Activated CD4-positive, alpha-beta T cell treated with anti-CD3 and anti-CD28 coated beads, Interleukin-2, amount 50 U/mL, for 1 hour (primary cell): Measurements from ENCODE around the gene ELN.
A peak's percentile ranks its signal among the peaks of the same experiment; 100 is the strongest.

Experiments
- DNase-seq: peaks from one replicate; pipeline ENCODE4 v3.0.0-alpha.2; 2020

ELN gene

DNA sequence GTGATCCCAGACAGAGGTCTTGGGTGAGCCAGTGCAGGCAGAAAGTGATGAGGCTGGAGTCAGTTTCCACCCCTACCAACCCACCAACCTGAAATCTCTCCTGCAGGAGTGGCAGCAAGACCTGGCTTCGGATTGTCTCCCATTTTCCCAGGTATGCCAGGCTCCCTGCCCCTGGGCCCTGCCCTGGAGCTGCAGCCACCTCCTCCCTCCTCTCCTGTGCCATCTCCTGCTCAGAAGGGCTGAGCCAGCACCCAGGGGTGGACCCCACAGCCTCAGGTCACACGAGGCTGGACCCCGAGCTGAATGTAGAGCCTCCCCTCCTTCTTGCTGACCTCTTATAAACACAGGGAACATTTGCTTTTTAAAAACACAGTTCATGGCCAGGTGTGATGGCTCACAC, 38.7 kb downstream of the ELN start:
- no peak for DNase-seq

DNA sequence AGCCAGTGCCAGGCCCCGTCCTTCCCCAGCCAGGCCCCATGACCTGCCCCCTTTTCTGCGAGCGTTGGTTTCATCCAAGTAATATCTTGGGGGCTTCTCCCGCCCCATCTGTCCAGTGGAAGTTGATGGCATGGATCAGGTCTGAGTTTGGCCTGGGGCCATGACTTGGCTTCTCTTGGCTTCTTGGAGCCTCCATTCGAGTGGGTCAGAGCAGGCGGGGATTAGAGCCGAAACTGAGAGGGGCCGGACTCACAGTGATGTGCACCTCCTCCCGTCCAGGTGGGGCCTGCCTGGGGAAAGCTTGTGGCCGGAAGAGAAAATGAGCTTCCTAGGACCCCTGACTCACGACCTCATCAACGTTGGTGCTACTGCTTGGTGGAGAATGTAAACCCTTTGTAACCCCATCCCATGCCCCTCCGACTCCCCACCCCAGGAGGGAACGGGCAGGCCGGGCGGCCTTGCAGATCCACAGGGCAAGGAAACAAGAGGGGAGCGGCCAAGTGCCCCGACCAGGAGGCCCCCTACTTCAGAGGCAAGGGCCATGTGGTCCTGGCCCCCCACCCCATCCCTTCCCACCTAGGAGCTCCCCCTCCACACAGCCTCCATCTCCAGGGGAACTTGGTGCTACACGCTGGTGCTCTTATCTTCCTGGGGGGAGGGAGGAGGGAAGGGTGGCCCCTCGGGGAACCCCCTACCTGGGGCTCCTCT, 40.6 kb downstream of the ELN start:
- no peak for DNase-seq

DNA sequence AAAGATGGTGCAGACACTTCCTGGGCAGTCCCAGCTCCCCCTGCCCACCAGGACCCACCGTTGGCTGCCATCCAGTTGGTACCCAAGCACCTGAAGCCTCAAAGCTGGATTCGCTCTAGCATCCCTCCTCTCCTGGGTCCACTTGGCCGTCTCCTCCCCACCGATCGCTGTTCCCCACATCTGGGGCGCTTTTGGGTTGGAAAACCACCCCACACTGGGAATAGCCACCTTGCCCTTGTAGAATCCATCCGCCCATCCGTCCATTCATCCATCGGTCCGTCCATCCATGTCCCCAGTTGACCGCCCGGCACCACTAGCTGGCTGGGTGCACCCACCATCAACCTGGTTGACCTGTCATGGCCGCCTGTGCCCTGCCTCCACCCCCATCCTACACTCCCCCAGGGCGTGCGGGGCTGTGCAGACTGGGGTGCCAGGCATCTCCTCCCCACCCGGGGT, 41.1 kb downstream of the ELN start:
- DNase-seq, result no peak

DNA sequence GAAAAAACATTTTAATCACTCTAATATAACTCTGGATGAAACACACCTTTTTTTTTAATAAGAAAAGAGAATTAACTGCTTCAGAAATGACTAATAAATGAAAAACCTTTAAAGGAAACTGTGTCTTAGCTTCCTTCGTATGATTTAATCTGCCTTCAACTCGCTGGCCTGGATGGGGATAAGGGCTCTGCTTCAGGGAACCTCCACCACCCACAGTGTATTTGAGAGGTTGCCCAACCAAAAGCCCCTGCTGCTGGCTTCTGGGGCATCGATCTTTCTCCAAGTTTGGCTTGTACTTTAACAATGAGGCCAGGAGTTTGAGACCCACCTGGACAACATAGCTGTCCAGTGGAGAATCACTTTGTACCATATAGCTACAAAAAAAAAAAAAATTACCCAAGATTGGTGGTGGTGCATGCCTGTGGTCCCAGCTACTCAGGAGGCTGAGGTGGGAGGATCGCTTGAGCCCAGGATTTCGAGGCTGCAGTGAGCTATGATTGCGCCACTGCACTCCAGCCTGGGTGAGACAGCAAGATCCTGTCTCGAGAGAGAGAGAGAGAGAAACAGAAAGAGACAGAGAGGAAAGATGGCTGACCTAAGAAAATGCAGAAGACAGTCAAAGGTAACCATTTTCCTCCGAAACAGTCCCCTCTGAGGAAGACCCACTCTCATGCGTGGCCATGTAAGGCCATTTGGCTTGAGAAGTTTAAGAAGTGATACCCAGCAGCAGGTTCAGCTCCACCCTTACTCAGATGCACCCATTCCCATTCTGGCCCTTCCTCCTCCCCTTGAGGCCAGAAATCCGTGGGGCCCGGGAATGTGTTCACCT, 42.0 kb downstream of the ELN start:
- no peak for DNase-seq

GRCh38 chr7:74070619-74070921, 42.6 kb downstream of the ELN start:
- DNase-seq, result no peak

DNA sequence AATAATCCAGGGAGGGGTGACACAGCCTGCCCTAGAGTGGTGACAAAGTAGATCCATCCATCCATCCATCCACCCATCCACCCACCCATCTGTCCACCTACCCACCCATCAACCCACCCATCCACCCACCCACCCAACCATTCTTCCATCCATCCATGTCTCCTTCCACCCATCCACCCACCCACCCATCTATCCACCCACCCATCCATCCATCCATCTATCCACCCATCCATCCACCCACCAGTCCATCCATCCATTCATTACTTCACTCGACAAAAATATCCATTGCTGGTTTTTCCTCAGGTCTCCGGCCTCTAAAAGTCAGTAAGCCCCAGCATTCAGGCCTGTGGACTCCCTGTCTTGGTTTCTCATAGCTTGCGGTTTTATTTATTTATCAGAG, 43.1 kb downstream of the ELN start:
- no peak for DNase-seq

GRCh38 chr7:74074770-74075169, 46.8 kb downstream of the ELN start:
- DNase-seq, result no peak

DNA sequence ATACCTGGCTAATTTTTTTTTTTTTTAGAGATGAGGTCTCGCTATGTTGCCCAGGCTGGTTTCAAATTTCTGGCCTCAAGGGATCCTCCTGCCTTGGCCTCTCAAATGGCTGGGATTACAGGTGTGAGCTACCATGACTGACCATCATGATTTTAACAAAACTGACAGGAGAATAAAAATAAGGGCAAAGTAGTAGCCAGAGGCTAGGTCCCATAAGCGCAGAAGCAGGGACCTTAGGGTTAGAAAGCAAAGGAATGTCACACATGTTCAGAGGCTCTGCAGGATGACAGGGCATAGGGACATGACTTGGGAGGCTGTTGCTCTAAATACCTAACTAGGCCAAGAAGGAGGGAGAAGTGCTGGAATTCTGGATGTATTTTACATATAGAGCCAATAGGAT, 50.5 kb downstream of the ELN start:
- DNase-seq, result no peak

GRCh38 chr7:74082770-74083116, 54.8 kb downstream of the ELN start:
- no peak for DNase-seq

GRCh38 chr7:74083117-74083876, 55.3 kb downstream of the ELN start, which contains the start of gene LIMK1:
LIMK1 (plus strand) TSS chr7:74083804; CDS start chr7:74083991, 187 bp downstream.
- peak; percentile 78 for DNase-seq

GRCh38 chr7:74083928-74084721, 56.2 kb downstream of the ELN start:
- no peak for DNase-seq

- DNase-seq, result no peak
Observed at GRCh38 chr7:74084722-74085578, 57.0 kb downstream of the ELN start.

DNA sequence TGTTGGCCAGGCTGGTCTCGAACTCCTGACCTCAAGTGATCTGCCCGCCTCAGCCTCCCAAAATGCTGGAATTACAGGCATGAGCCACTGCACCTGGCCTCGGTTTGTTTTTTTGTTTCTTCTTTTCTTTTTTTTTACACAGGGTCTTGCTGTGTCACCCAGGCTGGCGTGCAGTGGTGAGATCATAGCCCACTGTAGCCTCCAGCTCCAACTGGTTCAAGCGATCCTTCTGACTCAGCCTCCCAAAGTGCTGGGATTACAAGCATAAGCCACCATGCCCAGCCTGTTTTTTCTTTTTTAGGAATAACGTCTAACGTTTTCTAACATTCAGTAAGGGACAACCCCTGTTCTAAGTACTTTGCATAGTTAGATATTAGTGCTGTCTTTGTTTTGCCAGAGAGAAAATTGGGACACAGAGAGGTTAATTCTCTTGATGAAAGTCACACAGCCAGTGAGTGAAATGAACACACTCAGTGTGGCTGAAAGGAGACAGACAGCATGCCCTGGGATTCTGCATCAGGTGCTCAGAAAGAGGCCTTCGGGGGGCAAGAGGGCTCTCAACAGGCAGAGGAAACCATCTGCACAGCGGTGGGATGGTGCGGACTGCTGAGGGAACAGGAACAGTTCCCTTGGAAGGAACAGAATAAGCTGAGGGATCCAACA, 59.9 kb downstream of the ELN start:
- DNase-seq, result no peak

- DNase-seq, result no peak
Observed at GRCh38 chr7:74092321-74092963, 64.5 kb downstream of the ELN start.

GRCh38 chr7:74092964-74093471, 65.0 kb downstream of the ELN start:
- no peak for DNase-seq

GRCh38 chr7:74093671-74094223, 65.8 kb downstream of the ELN start:
- no peak for DNase-seq

DNA sequence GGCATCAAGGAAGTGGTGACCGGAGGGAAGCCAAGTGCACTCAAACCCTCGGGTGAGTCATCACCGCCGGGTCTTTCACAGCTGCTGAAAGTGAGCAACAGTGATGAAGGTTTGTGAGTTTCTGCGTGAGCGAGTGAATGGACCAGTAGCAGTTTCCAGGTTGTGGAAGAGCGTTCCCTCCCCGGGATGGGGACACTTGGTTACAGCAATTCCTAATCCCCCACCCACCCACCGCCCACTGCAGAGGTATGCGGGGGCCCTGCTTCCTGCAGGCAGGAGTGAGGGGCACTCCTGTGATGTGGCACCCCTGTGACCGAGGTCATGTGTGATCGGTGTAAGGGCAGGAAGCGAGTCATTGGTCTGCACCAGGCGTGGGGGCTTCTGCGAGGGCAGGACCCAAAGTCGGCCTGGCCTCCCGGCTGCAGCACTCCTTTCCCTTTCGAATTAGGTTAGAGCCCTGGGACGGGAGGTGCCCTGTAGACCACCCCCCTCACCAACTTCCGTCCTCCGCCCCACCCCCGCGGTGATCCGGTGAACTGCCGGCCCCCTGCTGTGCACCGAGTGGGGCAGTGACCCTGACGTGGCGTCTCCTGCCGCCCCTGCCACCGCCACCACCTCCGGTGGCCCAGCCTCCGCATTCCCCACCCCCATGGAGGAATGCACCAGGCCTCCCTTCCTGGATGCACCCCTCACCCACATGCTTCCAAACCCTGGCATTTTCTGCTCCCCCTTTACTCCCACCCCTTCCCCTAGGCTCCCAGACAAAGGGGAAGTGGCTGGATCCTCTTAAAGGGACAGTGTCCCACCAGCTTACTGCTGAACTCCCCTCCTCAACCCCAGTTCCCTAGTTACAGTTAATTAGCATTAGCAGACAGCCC, 66.5 kb downstream of the ELN start:
- DNase-seq, result peak; percentile 62

GRCh38 chr7:74095135-74095534, 67.2 kb downstream of the ELN start:
- no peak for DNase-seq

- no peak for DNase-seq
Observed at GRCh38 chr7:74097937-74098614, 70.1 kb downstream of the ELN start.
